CD4-positive, alpha-beta T cell treated with Interleukin-10 for 1 hour (primary cell): ENCODE data around the gene EPHB4.
"Not testable (repeated sequence)": the region's sequence is repeated elsewhere in the genome, so short reads cannot be mapped to it uniquely, and the experiment has no call there.

Experiments used
- DNase-seq: peaks from one replicate; pipeline ENCODE4 v3.0.0-alpha.2; 2020

EPHB4 gene

GRCh38 chr7:100783804-100784203, 43.5 kb downstream of the EPHB4 start:
- DNase-seq, result no peak

- DNase-seq, result no peak
These were observed 46.1 kb downstream of the EPHB4 start for GRCh38 chr7:100781255-100781654.

GRCh38 chr7:100779359-100779758, 48.0 kb downstream of the EPHB4 start:
- no peak for DNase-seq

- DNase-seq, result no peak
These were observed 49.2 kb downstream of the EPHB4 start for GRCh38 chr7:100778061-100778621.

GRCh38 chr7:100773491-100773890, 53.8 kb downstream of the EPHB4 start:
- no peak for DNase-seq

GRCh38 chr7:100768784-100769183, 58.5 kb downstream of the EPHB4 start:
- DNase-seq, result no peak

GRCh38 chr7:100765250-100765649, 62.1 kb downstream of the EPHB4 start:
- DNase-seq, result no peak

GRCh38 chr7:100764841-100765240, 62.5 kb downstream of the EPHB4 start:
- no peak for DNase-seq

GRCh38 chr7:100763556-100764140, 63.7 kb downstream of the EPHB4 start:
- no peak for DNase-seq

GRCh38 chr7:100762841-100763240, 64.5 kb downstream of the EPHB4 start:
- not testable (repeated sequence) for DNase-seq

GRCh38 chr7:100759357-100760171, 67.8 kb downstream of the EPHB4 start:
- DNase-seq, result no peak

- no peak for DNase-seq
These were observed 73.6 kb downstream of the EPHB4 start for GRCh38 chr7:100753750-100754149.

GRCh38 chr7:100752994-100753393, 74.3 kb downstream of the EPHB4 start:
- no peak for DNase-seq
